Astrocyte (in vitro differentiated cells and primary cell): ENCODE results near the gene LNX2. TPM values are rescaled to one million over a fixed set of nuclear protein-coding genes. Genes with fewer than 3 reads are reported as not detected.

Experiments
- DNase-seq: peaks from one replicate; pipeline ENCODE4 v3.0.0-alpha.2; 2010; ENCODE audit warnings: low read depth
- FAIRE-seq: peaks from 2 replicates; lab custom pipeline; 2011; peaks lifted over from hg19 to GRCh38; lab: Jason Lieb, UNC
- H2AFZ ChIP-seq: 2 replicates; pipeline ENCODE4 v1.6.0; 2012; ENCODE audit warnings: low read depth, low read length, inconsistent platforms
- H3K27ac ChIP-seq: 2 replicates; pipeline ENCODE4 v1.5.1; 2011; ENCODE audit warnings: low read depth, low read length, inconsistent platforms
- H3K27me3 ChIP-seq: 2 replicates; pipeline ENCODE4 v1.6.0; 2011; ENCODE audit warnings: low read length, inconsistent platforms; ENCODE audit not compliant: insufficient read depth
- H3K36me3 ChIP-seq: 2 replicates; pipeline ENCODE4 v1.5.1; 2011; ENCODE audit warnings: low read length, inconsistent platforms; ENCODE audit not compliant: insufficient read depth
- H3K4me1 ChIP-seq: 2 replicates; pipeline ENCODE4 v1.5.1; 2011; ENCODE audit warnings: low read length, inconsistent platforms; ENCODE audit not compliant: insufficient read depth
- H3K4me2 ChIP-seq: 2 replicates; pipeline ENCODE4 v1.6.0; 2012; ENCODE audit warnings: low read length, inconsistent platforms
- H3K4me3 ChIP-seq: 2 replicates; pipeline ENCODE4 v1.5.1; 2011; ENCODE audit warnings: low read depth, mild to moderate bottlenecking, low read length, inconsistent platforms; ENCODE audit not compliant: insufficient read depth
- H3K79me2 ChIP-seq: 2 replicates; pipeline ENCODE4 v1.6.0; 2012; ENCODE audit warnings: mild to moderate bottlenecking, low read length, inconsistent platforms; ENCODE audit not compliant: insufficient read depth
- H3K9ac ChIP-seq: 2 replicates; pipeline ENCODE4 v1.6.0; 2012; ENCODE audit warnings: mild to moderate bottlenecking, low read length, inconsistent platforms
- H3K9me3 ChIP-seq: 2 replicates; pipeline ENCODE4 v1.5.1; 2012; ENCODE audit warnings: low read depth, mild to moderate bottlenecking, low read length, inconsistent platforms; ENCODE audit not compliant: insufficient read depth
- H4K20me1 ChIP-seq: 2 replicates; pipeline ENCODE4 v1.6.0; 2012; ENCODE audit warnings: low read length, inconsistent platforms; ENCODE audit not compliant: insufficient read depth
- H3K27ac Mint-ChIP-seq: one replicate; pipeline ENCODE4 v1.8.0; 2021; ENCODE audit warnings: mild to moderate bottlenecking, mixed read lengths; ENCODE audit not compliant: unreplicated experiment
- H3K27me3 Mint-ChIP-seq: one replicate; pipeline ENCODE4 v1.8.0; 2021; ENCODE audit warnings: low read depth, mixed read lengths; ENCODE audit not compliant: unreplicated experiment
- H3K36me3 Mint-ChIP-seq: one replicate; pipeline ENCODE4 v1.8.0; 2021; ENCODE audit warnings: low read depth, mixed read lengths; ENCODE audit not compliant: unreplicated experiment
- H3K4me1 Mint-ChIP-seq: one replicate; pipeline ENCODE4 v1.8.0; 2021; ENCODE audit warnings: low read depth, mixed read lengths; ENCODE audit not compliant: unreplicated experiment
- H3K4me3 Mint-ChIP-seq: one replicate; pipeline ENCODE4 v1.8.0; 2021; ENCODE audit warnings: mild to moderate bottlenecking, moderate library complexity, mixed read lengths; ENCODE audit not compliant: unreplicated experiment
- H3K9me3 Mint-ChIP-seq: one replicate; pipeline ENCODE4 v1.8.0; 2021; ENCODE audit warnings: mild to moderate bottlenecking, mixed read lengths; ENCODE audit not compliant: unreplicated experiment
- EZH2 ChIP-seq: IDR thresholded peaks from 2 replicates; pipeline ENCODE4 v1.6.1; 2012; ENCODE audit warnings: mild to moderate bottlenecking, low read length, inconsistent platforms; ENCODE audit not compliant: insufficient read depth
- total RNA-seq: library from RNA; stranded (reverse); gene quantifications from 2 replicates; pipeline ENCODE4 v1.2.1, GENCODE V29; 2021
- TF ChIP-seq, protein P1 (sequence below): IDR thresholded peaks from 2 replicates; pipeline ENCODE4 v1.5.1; 2011; ENCODE audit warnings: low read depth, mild to moderate bottlenecking, inconsistent platforms, low read length, moderate library complexity; ENCODE audit not compliant: insufficient read depth

LNX2 gene
- total RNA-seq, 1 donor from 2014 or later: 8.7 TPM

GRCh38 chr13:27583645-27584044 is 36.7 kb downstream of the LNX2 start:
- Histone ChIP-seq H3K4me1 (peaks cover under 1% of the 10 kb centered on the region), H2AFZ (peak overlapping the region; percentile 47), H3K27me3 (no peaks in the 10 kb centered on the region), H3K4me3 (no peak overlapping the region), H4K20me1 (no peaks in the 10 kb centered on the region), H3K79me2 (no peaks in the 10 kb centered on the region), H3K36me3 (no peaks in the 10 kb centered on the region), H3K27ac (no peak overlapping the region), H3K9me3 (no peaks in the 10 kb centered on the region), H3K9ac (no peak overlapping the region), H3K4me2 (peak overlapping the region; percentile 62)
- FAIRE-seq (peak; percentile 49), DNase-seq (peak; percentile 17)
- peak overlapping the region; percentile 44 for H3K27ac Mint-ChIP-seq
- peaks cover 17% of the 10 kb centered on the region for H3K4me1 Mint-ChIP-seq
- no peaks in the 10 kb centered on the region for H3K36me3 Mint-ChIP-seq
- no peaks in the 10 kb centered on the region for H3K9me3 Mint-ChIP-seq
- H3K4me3 Mint-ChIP-seq: no peak overlapping the region
- H3K27me3 Mint-ChIP-seq: no peaks in the 10 kb centered on the region
- TF ChIP-seq, protein P1, sequence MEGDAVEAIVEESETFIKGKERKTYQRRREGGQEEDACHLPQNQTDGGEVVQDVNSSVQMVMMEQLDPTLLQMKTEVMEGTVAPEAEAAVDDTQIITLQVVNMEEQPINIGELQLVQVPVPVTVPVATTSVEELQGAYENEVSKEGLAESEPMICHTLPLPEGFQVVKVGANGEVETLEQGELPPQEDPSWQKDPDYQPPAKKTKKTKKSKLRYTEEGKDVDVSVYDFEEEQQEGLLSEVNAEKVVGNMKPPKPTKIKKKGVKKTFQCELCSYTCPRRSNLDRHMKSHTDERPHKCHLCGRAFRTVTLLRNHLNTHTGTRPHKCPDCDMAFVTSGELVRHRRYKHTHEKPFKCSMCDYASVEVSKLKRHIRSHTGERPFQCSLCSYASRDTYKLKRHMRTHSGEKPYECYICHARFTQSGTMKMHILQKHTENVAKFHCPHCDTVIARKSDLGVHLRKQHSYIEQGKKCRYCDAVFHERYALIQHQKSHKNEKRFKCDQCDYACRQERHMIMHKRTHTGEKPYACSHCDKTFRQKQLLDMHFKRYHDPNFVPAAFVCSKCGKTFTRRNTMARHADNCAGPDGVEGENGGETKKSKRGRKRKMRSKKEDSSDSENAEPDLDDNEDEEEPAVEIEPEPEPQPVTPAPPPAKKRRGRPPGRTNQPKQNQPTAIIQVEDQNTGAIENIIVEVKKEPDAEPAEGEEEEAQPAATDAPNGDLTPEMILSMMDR: no peak
- TF ChIP-seq EZH2: no peak

- H3K4me2 ChIP-seq: no peak overlapping the region
- DNase-seq (peak; percentile 9), FAIRE-seq (no peak)
- no peaks in the 10 kb centered on the region for H3K27me3 Mint-ChIP-seq
- no peak overlapping the region for H2AFZ ChIP-seq
- peaks cover 5% of the 10 kb centered on the region for H3K4me1 ChIP-seq
- H3K36me3 ChIP-seq: no peaks in the 10 kb centered on the region
- no peak overlapping the region for H3K9ac ChIP-seq
- no peaks in the 10 kb centered on the region for H3K9me3 Mint-ChIP-seq
- H3K27ac ChIP-seq: no peak overlapping the region
- peaks cover 8% of the 10 kb centered on the region for H3K4me1 Mint-ChIP-seq
- H4K20me1 ChIP-seq: no peaks in the 10 kb centered on the region
- no peak overlapping the region for H3K4me3 ChIP-seq
- H3K79me2 ChIP-seq: no peaks in the 10 kb centered on the region
- H3K27me3 ChIP-seq: no peaks in the 10 kb centered on the region
- no peak overlapping the region for H3K4me3 Mint-ChIP-seq
- no peak for TF ChIP-seq EZH2
- TF ChIP-seq, protein P1: no peak
- H3K27ac Mint-ChIP-seq: no peak overlapping the region
- H3K9me3 ChIP-seq: no peaks in the 10 kb centered on the region
- peaks cover 8% of the 10 kb centered on the region for H3K36me3 Mint-ChIP-seq
Measured at GRCh38 chr13:27578121-27579030, 42.0 kb downstream of the LNX2 start.

- no peaks in the 10 kb centered on the region for H3K27me3 ChIP-seq
- H4K20me1 ChIP-seq: no peaks in the 10 kb centered on the region
- no peaks in the 10 kb centered on the region for H3K36me3 ChIP-seq
- Mint-ChIP-seq H3K27me3 (no peaks in the 10 kb centered on the region), H3K4me1 (peaks cover 16% of the 10 kb centered on the region), H3K4me3 (no peak overlapping the region), H3K36me3 (peaks cover 8% of the 10 kb centered on the region), H3K27ac (no peak overlapping the region), H3K9me3 (no peaks in the 10 kb centered on the region)
- H3K9me3 ChIP-seq: no peaks in the 10 kb centered on the region
- no peak overlapping the region for H3K27ac ChIP-seq
- H3K9ac ChIP-seq: no peak overlapping the region
- H3K4me2 ChIP-seq: no peak overlapping the region
- no peaks in the 10 kb centered on the region for H3K79me2 ChIP-seq
- TF ChIP-seq EZH2: no peak
- TF ChIP-seq, protein P1: no peak
- H2AFZ ChIP-seq: no peak overlapping the region
- FAIRE-seq (no peak), DNase-seq (no peak)
- H3K4me3 ChIP-seq: no peak overlapping the region
- H3K4me1 ChIP-seq: peaks cover 14% of the 10 kb centered on the region
Measured at GRCh38 chr13:27574661-27575060, 45.7 kb downstream of the LNX2 start.
